Panc1 (cell line): ENCODE measurements around the gene PABPN1. TPM values are rescaled to one million over a fixed set of nuclear protein-coding genes. Genes with fewer than 3 reads are reported as not detected.
A peak's percentile ranks its signal among the peaks of the same experiment; 100 is the strongest.

ENCODE experiments used
- ATAC-seq: fragments of 200-7000 bp; cut with Tn5 transposase; 2 replicates; pipeline ENCODE4 v1.9.1; 2020; ENCODE audit warnings: mild to moderate bottlenecking, moderate library complexity
- Bru-seq: library from RNA; stranded (reverse); fragments of 400-500 nt; gene quantifications from one replicate; lab custom pipeline; 2021; lab: Mats Ljungman, UMichigan
- BruChase-seq, 2 experiments: library from RNA; stranded (reverse); fragments of 400-500 nt; gene quantifications; one replicate each; lab custom pipeline; 2021; lab: Mats Ljungman, UMichigan
- BruUV-seq: library from RNA; stranded (reverse); fragments of 400-500 nt; replicated peaks from 2 replicates; lab custom pipeline; 2021; lab: Mats Ljungman, UMichigan
- CTCF ChIA-PET: fragments of 300-600 bp; sonication (Branson Sonifier 250); formaldehyde crosslinking; loops from one replicate; lab custom pipeline; 2022; ENCODE audit warnings: antibody characterized with exemption; lab: Charles Lee
- POLR2A ChIA-PET: fragments of 300-600 bp; sonication (Branson Sonifier 250); formaldehyde crosslinking; loops from one replicate; lab custom pipeline; 2022; ENCODE audit warnings: antibody characterized with exemption; lab: Charles Lee
- DNase-seq: peaks from one replicate; pipeline ENCODE4 v3.0.0-alpha.2; 2010; ENCODE audit warnings: low read depth, low spot score
- H3K27ac ChIP-seq: 2 replicates; pipeline ENCODE4 v1.5.1; 2011; ENCODE audit warnings: mild to moderate bottlenecking, low read length, inconsistent platforms
- H3K27me3 ChIP-seq: fragments of 200-500 bp; sonication (Bioruptor generic); 2 replicates; pipeline ENCODE4 v1.6.0; 2014; ENCODE audit warnings: low read length, inconsistent platforms; ENCODE audit not compliant: control insufficient read depth, insufficient read depth
- H3K36me3 ChIP-seq: fragments of 200-500 bp; sonication (Bioruptor generic); 2 replicates; pipeline ENCODE4 v1.5.1; 2014; ENCODE audit warnings: inconsistent platforms, mild to moderate bottlenecking, low read length, moderate library complexity; ENCODE audit not compliant: control insufficient read depth, insufficient read depth
- H3K4me1 ChIP-seq: 2 replicates; pipeline ENCODE4 v1.5.1; 2011; ENCODE audit warnings: inconsistent platforms, mild to moderate bottlenecking, low read length, moderate library complexity; ENCODE audit not compliant: control insufficient read depth, insufficient read depth
- H3K4me3 ChIP-seq, 2 experiments: 2 replicates each; pipeline ENCODE4 v1.5.1; 2011 to 2012; ENCODE audit warnings: low read depth in 2 of 2, low read length in 2 of 2, mild to moderate bottlenecking in 2 of 2, inconsistent platforms in 1 of 2, moderate library complexity in 1 of 2
- H3K9me3 ChIP-seq: fragments of 200-500 bp; sonication (Bioruptor generic); 2 replicates; pipeline ENCODE4 v1.5.1; 2014; ENCODE audit warnings: low read depth, mild to moderate bottlenecking, inconsistent platforms, low read length, moderate library complexity; ENCODE audit not compliant: control insufficient read depth, insufficient read depth
- CTCF ChIP-seq: fragments of 450-650 bp; IDR thresholded peaks from 2 replicates; pipeline ENCODE4 v1.5.1; 2017; ENCODE audit warnings: mild to moderate bottlenecking
- POLR2AphosphoS5 ChIP-seq: IDR thresholded peaks from 2 replicates; pipeline ENCODE4 v1.6.1; 2012; ENCODE audit warnings: mild to moderate bottlenecking, low read depth, low read length, moderate library complexity
- REST ChIP-seq, 2 experiments: IDR thresholded peaks; 2 replicates each; pipeline ENCODE4 v1.6.1; 2011 to 2012; ENCODE audit warnings: low read depth in 2 of 2, control low read depth in 1 of 2, low read length in 1 of 2, mild to moderate bottlenecking in 1 of 2, moderate library complexity in 1 of 2; ENCODE audit not compliant: insufficient read depth in 1 of 2
- SIN3A ChIP-seq: IDR thresholded peaks from 2 replicates; pipeline ENCODE4 v1.6.1; 2012; ENCODE audit warnings: low read depth, mild to moderate bottlenecking, low read length, moderate library complexity, borderline replicate concordance; ENCODE audit not compliant: insufficient read depth
- TCF7L2 ChIP-seq: IDR thresholded peaks from 2 replicates; pipeline ENCODE4 v1.6.1; 2011; ENCODE audit warnings: mild to moderate bottlenecking, low read depth, low read length, inconsistent platforms
- in situ Hi-C: cut with HindIII; loops from 2 replicates; pipeline ENCODE4 v1.10.0; 2016; ENCODE audit warnings: low sequenced_read_pairs, low pct_unique_long_range_greater_than_20kb
- intact Hi-C: fragments of 100-400 bp; cut with micrococcal nuclease; formaldehyde crosslinking; loops from one replicate; pipeline ENCODE4 v1.10.0; 2022; ENCODE audit not compliant: unreplicated experiment
- long read RNA-seq: library from polyadenylated mRNA; unstranded; transcript quantifications from one replicate; pipeline ENCODE4 v2.0.0, GENCODE V29; 2021; ENCODE audit not compliant: unreplicated experiment
- polyA plus RNA-seq: library from polyadenylated mRNA; unstranded; fragments of >200 nt; gene quantifications from one replicate; pipeline ENCODE4 v1.2.1, GENCODE V29; 2012; ENCODE audit warnings: missing spikeins; ENCODE audit not compliant: insufficient read length
- total RNA-seq: library from RNA; stranded (reverse); gene quantifications from one replicate; pipeline ENCODE4 v1.2.1, GENCODE V29; 2021; ENCODE audit not compliant: unreplicated experiment

Gene PABPN1
- 159 TPM for total RNA-seq
- 138 TPM for polyA plus RNA-seq
- Bru-seq, nascent RNA = percentile 96 among the genes with signal in this experiment
- BruChase-seq, experiment 1, labeled RNA remaining after a 2-hour chase = percentile 99 among the genes with signal in this experiment
- percentile 99 among the genes with signal in this experiment for BruChase-seq, experiment 2, labeled RNA remaining after a 6-hour chase
- long read RNA-seq, transcript PABPN1-201 (7 exons, 2,001 nt) = major isoform, 80 of 116 reads
- long read RNA-seq, transcript PABPN1-207 (6 exons, 1,220 nt) = minor isoform, 11 of 116 reads
- long read RNA-seq, partial matches to known transcripts = 4 of 116 reads
- long read RNA-seq, other reads (novel, unspliced or antisense) = 18 of 116 reads

- no TSS peak for BruUV-seq
- in situ Hi-C loops (no loop called here), intact Hi-C loops (loop anchor here (10.0 kb wide), 2 partner anchors 124 to 234 kb away; partner anchors contain the start of genes THTPA and ZFHX2)
- ChIA-PET CTCF (interaction anchor here (1.2 kb wide), 1 partner anchor 40 kb away, joined by 3 read pairs; no protein-coding TSS in a partner anchor), POLR2A (interaction anchor here (0.6 kb wide), 1 partner anchor 60 kb away, joined by 5 read pairs; no protein-coding TSS in a partner anchor)
- H3K27me3 ChIP-seq = no peaks in the 10 kb centered on the region
- peak within 1 kb of the TSS; percentile 93 to 97 for H3K4me3 ChIP-seq
- ATAC-seq (peak; percentile 95), DNase-seq (peak; percentile 97)
- H3K36me3 ChIP-seq = peaks cover 21% of the 10 kb centered on the region
- H3K27ac ChIP-seq = peak within 1 kb of the TSS; percentile 95
- TF ChIP-seq TCF7L2 (peak; percentile 39; the same call in 1 of the 2 replicates), SIN3A (no peak), POLR2AphosphoS5 (peak; percentile 85)
- H3K9me3 ChIP-seq = no peaks in the 10 kb centered on the region
- H3K4me1 ChIP-seq = peaks cover 7% of the 10 kb centered on the region
These were observed at the start of gene PABPN1 for GRCh38 chr14:23320584-23321571. TSS of gene PABPN1 (plus strand) at chr14:23321457. CDS start at chr14:23321470, 13 bp downstream.

GRCh38 chr14:23275412-23275811, 45.8 kb upstream of the PABPN1 start:
- ChIA-PET CTCF (no interaction called here), POLR2A (no interaction called here)

More at GRCh38 chr14:23275412-23275811, 45.8 kb upstream of the PABPN1 start:
- Histone ChIP-seq H3K4me3 (no peak overlapping the region), H3K9me3 (no peaks in the 10 kb centered on the region), H3K27me3 (no peaks in the 10 kb centered on the region), H3K36me3 (no peaks in the 10 kb centered on the region), H3K4me1 (no peaks in the 10 kb centered on the region), H3K27ac (no peak overlapping the region)
- no TSS peak for BruUV-seq
- DNase-seq (no peak), ATAC-seq (no peak)
- intact Hi-C loops (no loop called here), in situ Hi-C loops (no loop called here)
- no peak for TF ChIP-seq POLR2AphosphoS5
- TF ChIP-seq REST (IDR thresholded peaks at IDR 0.05; ENCODE audit: insufficient read depth in 1 of 2, low read depth in 2 of 2, low read length in 1 of 2) = no peak
- TF ChIP-seq CTCF = no peak
- no peak for TF ChIP-seq SIN3A
- TF ChIP-seq TCF7L2 = no peak
